OCI-LY1 (cell line): Measurements from ENCODE around the gene FARP1.

Experiments
- H2AFZ ChIP-seq: fragments of 200-600 bp; sonication (generic), shearing (Covaris generic); 2 replicates; pipeline ENCODE4 v1.6.0; 2014; ENCODE audit warnings: antibody characterized with exemption, mild to moderate bottlenecking, low read length
- H3F3A ChIP-seq: fragments of 200-600 bp; sonication (generic), shearing (Covaris generic); 2 replicates; pipeline ENCODE4 v1.6.0; 2014; ENCODE audit warnings: mild to moderate bottlenecking, antibody characterized with exemption, low read length, moderate library complexity; ENCODE audit not compliant: insufficient read depth
- H3K27ac ChIP-seq: fragments of 200-600 bp; sonication (generic); 2 replicates; pipeline ENCODE4 v1.5.1; 2014; ENCODE audit warnings: low read length, mixed run types, mild to moderate bottlenecking, low read depth; ENCODE audit not compliant: poor library complexity, severe bottlenecking
- H3K27me3 ChIP-seq: fragments of 200-600 bp; sonication (generic); 2 replicates; pipeline ENCODE4 v1.6.0; 2014; ENCODE audit warnings: antibody characterized with exemption, mild to moderate bottlenecking, low read length, moderate library complexity; ENCODE audit not compliant: insufficient read depth
- H3K36me3 ChIP-seq: fragments of 200-600 bp; sonication (generic); 2 replicates; pipeline ENCODE4 v1.6.1; 2014; ENCODE audit warnings: mild to moderate bottlenecking, antibody characterized with exemption, low read length, moderate library complexity, mixed read lengths; ENCODE audit not compliant: insufficient read depth
- H3K4me1 ChIP-seq: fragments of 200-600 bp; sonication (generic); 2 replicates; pipeline ENCODE4 v1.5.1; 2014; ENCODE audit warnings: mild to moderate bottlenecking, low read length, moderate library complexity; ENCODE audit not compliant: insufficient read depth, severe bottlenecking
- H3K4me2 ChIP-seq: fragments of 200-600 bp; sonication (generic), shearing (Covaris generic); 2 replicates; pipeline ENCODE4 v1.6.1; 2014; ENCODE audit warnings: low read length
- H3K4me3 ChIP-seq: fragments of 200-600 bp; sonication (generic); 2 replicates; pipeline ENCODE4 v1.5.1; 2014; ENCODE audit warnings: low read length, low read depth, mild to moderate bottlenecking, mixed read lengths; ENCODE audit not compliant: poor library complexity, severe bottlenecking
- H3K79me2 ChIP-seq: fragments of 200-600 bp; shearing (Covaris generic); 2 replicates; pipeline ENCODE4 v1.6.1; 2016; ENCODE audit warnings: mixed run types, low read length, mixed read lengths; ENCODE audit not compliant: insufficient read depth
- H3K9ac ChIP-seq: fragments of 200-600 bp; sonication (generic), shearing (Covaris generic); 2 replicates; pipeline ENCODE4 v1.6.1; 2014; ENCODE audit warnings: mild to moderate bottlenecking, low read length, mixed read lengths
- H3K9me2 ChIP-seq: fragments of 200-600 bp; sonication (generic), shearing (Covaris generic); 2 replicates; pipeline ENCODE4 v1.6.1; 2014; ENCODE audit warnings: low read depth, mild to moderate bottlenecking, low read length, mixed read lengths
- H3K9me3 ChIP-seq: fragments of 200-600 bp; shearing (Covaris generic); 2 replicates; pipeline ENCODE4 v1.6.1; 2014; ENCODE audit warnings: low read length, mixed read lengths
- H4K20me1 ChIP-seq: fragments of 200-600 bp; sonication (generic), shearing (Covaris generic); 2 replicates; pipeline ENCODE4 v1.6.0; 2016; ENCODE audit warnings: mild to moderate bottlenecking, low read length; ENCODE audit not compliant: insufficient read depth
- EZH2 ChIP-seq: fragments of 200-600 bp; sonication (generic), shearing (Covaris generic); IDR thresholded peaks from 2 replicates; pipeline ENCODE4 v1.8.0; 2017; ENCODE audit warnings: borderline replicate concordance, mixed run types, mild to moderate bottlenecking, antibody characterized with exemption, low read length, moderate library complexity, mixed read lengths
- TF ChIP-seq, protein P1 (sequence below): fragments of 200-600 bp; sonication (generic), shearing (Covaris generic); IDR thresholded peaks from 2 replicates; pipeline ENCODE4 v1.5.1; 2017; ENCODE audit warnings: mild to moderate bottlenecking, antibody characterized with exemption, low read length, moderate library complexity, mixed read lengths

FARP1 gene

GRCh38 chr13:98184792-98185191, 41.9 kb downstream of the FARP1 start:
- H3K79me2 ChIP-seq = no peaks in the 10 kb centered on the region
- no peak overlapping the region for H3K4me2 ChIP-seq

GRCh38 chr13:98187155-98187964, 44.5 kb downstream of the FARP1 start:
- H3K79me2 ChIP-seq = no peaks in the 10 kb centered on the region
- no peak overlapping the region for H3K4me2 ChIP-seq
- H3K9me2 ChIP-seq = no peaks in the 10 kb centered on the region
- H3K27ac ChIP-seq = no peak overlapping the region
- no peak overlapping the region for H2AFZ ChIP-seq
- no peaks in the 10 kb centered on the region for H4K20me1 ChIP-seq
- H3K9me3 ChIP-seq = no peaks in the 10 kb centered on the region
- no peaks in the 10 kb centered on the region for H3K36me3 ChIP-seq
- H3K27me3 ChIP-seq = no peaks in the 10 kb centered on the region
- TF ChIP-seq, protein P1, sequence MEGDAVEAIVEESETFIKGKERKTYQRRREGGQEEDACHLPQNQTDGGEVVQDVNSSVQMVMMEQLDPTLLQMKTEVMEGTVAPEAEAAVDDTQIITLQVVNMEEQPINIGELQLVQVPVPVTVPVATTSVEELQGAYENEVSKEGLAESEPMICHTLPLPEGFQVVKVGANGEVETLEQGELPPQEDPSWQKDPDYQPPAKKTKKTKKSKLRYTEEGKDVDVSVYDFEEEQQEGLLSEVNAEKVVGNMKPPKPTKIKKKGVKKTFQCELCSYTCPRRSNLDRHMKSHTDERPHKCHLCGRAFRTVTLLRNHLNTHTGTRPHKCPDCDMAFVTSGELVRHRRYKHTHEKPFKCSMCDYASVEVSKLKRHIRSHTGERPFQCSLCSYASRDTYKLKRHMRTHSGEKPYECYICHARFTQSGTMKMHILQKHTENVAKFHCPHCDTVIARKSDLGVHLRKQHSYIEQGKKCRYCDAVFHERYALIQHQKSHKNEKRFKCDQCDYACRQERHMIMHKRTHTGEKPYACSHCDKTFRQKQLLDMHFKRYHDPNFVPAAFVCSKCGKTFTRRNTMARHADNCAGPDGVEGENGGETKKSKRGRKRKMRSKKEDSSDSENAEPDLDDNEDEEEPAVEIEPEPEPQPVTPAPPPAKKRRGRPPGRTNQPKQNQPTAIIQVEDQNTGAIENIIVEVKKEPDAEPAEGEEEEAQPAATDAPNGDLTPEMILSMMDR = no peak
- no peak for TF ChIP-seq EZH2
- H3K4me3 ChIP-seq = no peak overlapping the region
- H3F3A ChIP-seq = no peaks in the 10 kb centered on the region
- H3K9ac ChIP-seq = no peak overlapping the region
- H3K4me1 ChIP-seq = no peaks in the 10 kb centered on the region

More at GRCh38 chr13:98184792-98185191, 41.9 kb downstream of the FARP1 start:
- Histone ChIP-seq H3K27me3 (no peaks in the 10 kb centered on the region), H3K9me2 (no peaks in the 10 kb centered on the region), H3F3A (no peaks in the 10 kb centered on the region), H3K36me3 (no peaks in the 10 kb centered on the region), H3K9me3 (no peaks in the 10 kb centered on the region), H3K9ac (no peak overlapping the region), H3K4me1 (no peaks in the 10 kb centered on the region), H4K20me1 (no peaks in the 10 kb centered on the region), H3K4me3 (no peak overlapping the region), H2AFZ (no peak overlapping the region), H3K27ac (no peak overlapping the region)
- no peak for TF ChIP-seq EZH2
- TF ChIP-seq, protein P1 = no peak

DNA sequence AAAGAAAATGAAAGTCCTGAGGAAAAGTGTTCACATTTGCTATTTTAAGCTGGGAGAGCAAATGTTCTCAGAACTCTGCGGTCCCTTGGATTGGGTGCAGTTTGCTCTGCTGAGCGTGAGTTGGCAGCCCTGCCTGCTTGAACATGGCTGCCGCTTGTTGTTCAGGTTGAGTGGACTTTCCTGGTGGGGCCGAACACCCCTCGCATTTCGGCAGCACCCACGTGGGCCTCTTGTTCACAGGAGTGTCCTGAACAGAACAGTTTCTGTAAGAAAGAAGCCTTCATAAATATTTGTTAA, 45.0 kb downstream of the FARP1 start:
- Histone ChIP-seq H3K9ac (no peak overlapping the region), H3K27ac (no peak overlapping the region), H3K36me3 (no peaks in the 10 kb centered on the region), H3K9me2 (no peaks in the 10 kb centered on the region), H4K20me1 (no peaks in the 10 kb centered on the region), H2AFZ (no peak overlapping the region), H3K27me3 (no peaks in the 10 kb centered on the region), H3K9me3 (no peaks in the 10 kb centered on the region), H3K4me1 (no peaks in the 10 kb centered on the region), H3K4me2 (no peak overlapping the region), H3K79me2 (no peaks in the 10 kb centered on the region), H3K4me3 (no peak overlapping the region), H3F3A (no peaks in the 10 kb centered on the region)
- TF ChIP-seq, protein P1 = no peak
- no peak for TF ChIP-seq EZH2
